ENCODE measurements around the gene TLR6.

DNA sequence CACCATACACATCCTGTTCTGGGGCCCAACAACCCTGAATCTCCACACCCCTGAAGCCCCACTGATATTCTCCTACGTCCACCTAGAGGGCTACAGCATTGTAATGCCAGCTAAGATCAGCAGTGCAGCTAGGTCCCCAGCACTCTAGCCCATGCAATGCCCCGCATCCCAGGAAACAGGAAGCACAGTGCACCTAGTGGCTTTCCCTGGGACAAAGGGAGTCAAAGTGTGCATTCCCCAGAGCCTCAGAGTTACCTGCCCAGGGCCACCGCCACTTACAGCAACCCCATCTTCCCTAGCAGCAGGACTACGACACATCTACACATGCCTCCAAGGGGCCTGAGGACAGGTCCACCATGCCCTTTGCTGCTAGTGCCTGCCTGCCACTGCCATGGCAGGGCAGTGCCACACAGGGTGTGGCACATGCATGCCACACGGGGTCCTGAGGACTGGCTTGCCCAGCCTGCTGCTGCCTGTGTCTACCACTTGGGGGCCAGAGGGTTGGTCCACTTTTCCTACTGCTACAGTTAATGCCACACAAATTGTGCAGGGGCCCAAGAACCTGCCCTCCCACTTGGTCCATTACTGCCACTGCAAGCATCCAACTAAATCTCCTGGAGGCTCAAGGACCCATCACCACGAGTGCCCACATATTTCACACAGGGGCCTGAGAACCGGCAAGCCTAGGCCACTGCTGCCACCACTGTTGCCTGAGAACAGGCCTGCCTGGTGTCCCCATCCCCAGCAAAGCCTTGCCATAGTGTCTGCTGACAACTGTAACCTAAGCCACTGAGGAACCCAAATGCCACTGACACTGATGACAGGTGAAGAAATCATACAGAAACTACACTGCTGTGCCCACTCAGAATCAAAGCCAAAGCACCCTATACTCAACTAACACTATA, 23.7 kb downstream of the TLR6 start:
- TF ChIP-seq, protein P1, sequence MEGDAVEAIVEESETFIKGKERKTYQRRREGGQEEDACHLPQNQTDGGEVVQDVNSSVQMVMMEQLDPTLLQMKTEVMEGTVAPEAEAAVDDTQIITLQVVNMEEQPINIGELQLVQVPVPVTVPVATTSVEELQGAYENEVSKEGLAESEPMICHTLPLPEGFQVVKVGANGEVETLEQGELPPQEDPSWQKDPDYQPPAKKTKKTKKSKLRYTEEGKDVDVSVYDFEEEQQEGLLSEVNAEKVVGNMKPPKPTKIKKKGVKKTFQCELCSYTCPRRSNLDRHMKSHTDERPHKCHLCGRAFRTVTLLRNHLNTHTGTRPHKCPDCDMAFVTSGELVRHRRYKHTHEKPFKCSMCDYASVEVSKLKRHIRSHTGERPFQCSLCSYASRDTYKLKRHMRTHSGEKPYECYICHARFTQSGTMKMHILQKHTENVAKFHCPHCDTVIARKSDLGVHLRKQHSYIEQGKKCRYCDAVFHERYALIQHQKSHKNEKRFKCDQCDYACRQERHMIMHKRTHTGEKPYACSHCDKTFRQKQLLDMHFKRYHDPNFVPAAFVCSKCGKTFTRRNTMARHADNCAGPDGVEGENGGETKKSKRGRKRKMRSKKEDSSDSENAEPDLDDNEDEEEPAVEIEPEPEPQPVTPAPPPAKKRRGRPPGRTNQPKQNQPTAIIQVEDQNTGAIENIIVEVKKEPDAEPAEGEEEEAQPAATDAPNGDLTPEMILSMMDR (IDR thresholded peaks at IDR 0.05) = no peak
- TF ChIP-seq POLR2A (IDR thresholded peaks at IDR 0.05) = no peak

All from body of pancreas (tissue), 4 donors.